ENCODE measurements around the gene TRIM51. TPM values are rescaled to one million over a fixed set of nuclear protein-coding genes. Genes with fewer than 3 reads are reported as not detected.
"Not testable (repeated sequence)": the region's sequence is repeated elsewhere in the genome, so short reads cannot be mapped to it uniquely, and the experiment has no call there.

TRIM51 gene
- total and polyA plus RNA-seq, 2 donors, result not detected

DNA sequence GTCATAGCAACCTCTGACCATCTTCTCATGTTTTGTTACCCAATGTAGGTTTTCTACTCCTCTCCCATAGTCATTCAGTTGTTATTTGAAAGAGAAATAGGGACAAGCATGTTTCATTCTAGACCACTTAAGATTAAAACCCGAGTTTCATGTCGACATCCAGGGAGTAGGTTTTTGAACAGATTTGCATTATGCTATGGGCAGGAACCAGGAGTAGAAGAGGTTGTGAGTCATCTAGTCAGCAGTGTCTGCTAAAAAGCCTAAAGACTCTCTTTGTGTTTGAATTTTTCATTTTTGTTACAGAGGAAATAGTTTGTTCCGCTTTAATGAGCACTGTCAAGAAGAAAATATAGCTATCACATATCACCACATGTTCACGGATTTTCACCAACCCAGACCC, 1.9 kb downstream of the TRIM51 start:
- H3K4me1 ChIP-seq (ENCODE audit: control insufficient read depth in 2 of 2, insufficient read depth in 2 of 2, low read length in 2 of 2); H3K9me3 ChIP-seq (ENCODE audit: control insufficient read depth in 2 of 2, insufficient read depth in 1 of 2, low read length in 1 of 2); DNase-seq (ENCODE audit: low read depth in 6 of 9, low spot score in 9 of 9); H3K4me3 ChIP-seq (ENCODE audit: low read length in 2 of 2); H3K27me3 ChIP-seq (ENCODE audit: control insufficient read depth in 2 of 2, insufficient read depth in 1 of 2, low read length in 1 of 2); H3K36me3 ChIP-seq (ENCODE audit: control insufficient read depth in 2 of 2, insufficient read depth in 2 of 2, low read length in 1 of 2); H3K27ac ChIP-seq (ENCODE audit: low read depth in 1 of 2, low read length in 1 of 2): not testable (repeated sequence)
- 90% methylated on average over 4 of the region's 4 CpGs for WGBS

GRCh38 chr11:55885481-55885880, 2.4 kb downstream of the TRIM51 start:
- H3K27me3 ChIP-seq (ENCODE audit: control insufficient read depth in 2 of 2, insufficient read depth in 1 of 2, low read length in 1 of 2); H3K9me3 ChIP-seq (ENCODE audit: control insufficient read depth in 2 of 2, insufficient read depth in 1 of 2, low read length in 1 of 2); H3K4me3 ChIP-seq (ENCODE audit: low read length in 2 of 2); H3K36me3 ChIP-seq (ENCODE audit: control insufficient read depth in 2 of 2, insufficient read depth in 2 of 2, low read length in 1 of 2); H3K27ac ChIP-seq (ENCODE audit: low read depth in 1 of 2, low read length in 1 of 2); DNase-seq (ENCODE audit: low read depth in 6 of 9, low spot score in 9 of 9); H3K4me1 ChIP-seq (ENCODE audit: control insufficient read depth in 2 of 2, insufficient read depth in 2 of 2, low read length in 2 of 2): not testable (repeated sequence)
- 95% methylated on average over 9 of the region's 9 CpGs for WGBS

DNA sequence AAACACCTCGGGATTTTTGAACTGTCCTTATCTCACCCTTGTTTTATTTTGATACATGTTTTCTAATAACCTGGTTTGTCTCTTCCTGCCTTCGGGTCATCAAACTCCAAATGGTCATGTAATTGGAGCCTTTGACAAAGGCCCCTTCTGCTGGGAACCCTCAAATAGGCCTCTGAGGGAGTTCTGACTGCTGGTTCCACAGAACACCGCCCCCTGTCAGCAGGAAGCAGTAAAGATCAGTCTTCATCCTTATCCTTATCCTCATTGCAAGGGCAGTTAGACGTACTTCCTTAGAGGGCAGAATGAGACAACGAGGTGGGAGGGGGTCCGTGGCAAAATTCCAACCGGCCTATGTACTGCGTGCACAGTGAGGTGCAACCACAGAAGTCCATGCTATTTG, 12.1 kb downstream of the TRIM51 start:
- WGBS, result 66% methylated on average over 8 of the region's 8 CpGs
- Histone ChIP-seq H3K4me3 (ENCODE audit: low read length in 2 of 2) (no peak overlapping the region), H3K9me3 (ENCODE audit: control insufficient read depth in 2 of 2, insufficient read depth in 1 of 2, low read length in 1 of 2) (peaks cover 0 to 4% of the 10 kb centered on the region in 2 donors), H3K4me1 (ENCODE audit: control insufficient read depth in 2 of 2, insufficient read depth in 2 of 2, low read length in 2 of 2) (no peaks in the 10 kb centered on the region), H3K36me3 (ENCODE audit: control insufficient read depth in 2 of 2, insufficient read depth in 2 of 2, low read length in 1 of 2) (no peaks in the 10 kb centered on the region), H3K27me3 (ENCODE audit: control insufficient read depth in 2 of 2, insufficient read depth in 1 of 2, low read length in 1 of 2) (no peaks in the 10 kb centered on the region), H3K27ac (ENCODE audit: low read depth in 1 of 2, low read length in 1 of 2) (no peak overlapping the region)
- DNase-seq (ENCODE audit: low read depth in 6 of 9, low spot score in 9 of 9), result no peak

DNA sequence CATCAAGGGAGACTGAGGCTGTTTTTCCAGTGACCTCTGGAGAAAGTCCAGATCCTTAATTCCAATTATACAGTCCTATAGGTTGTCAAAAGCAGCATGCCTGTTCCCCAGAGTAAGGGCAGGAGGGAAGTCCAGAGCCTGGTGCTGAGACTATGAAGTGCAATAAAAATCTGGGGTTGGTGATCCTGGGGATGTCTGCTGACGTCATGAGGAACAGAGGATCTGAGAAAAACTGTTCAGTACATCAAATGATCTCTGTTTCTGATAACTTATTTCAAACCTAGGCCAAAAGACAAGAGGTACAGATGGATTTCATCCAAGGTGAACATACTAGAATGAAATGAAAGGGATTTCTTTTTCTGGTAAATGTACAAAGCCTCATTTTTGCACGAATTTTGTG, 19.2 kb downstream of the TRIM51 start:
- DNase-seq (ENCODE audit: low read depth in 6 of 9, low spot score in 9 of 9), result no peak
- WGBS, result 49% methylated on average over 2 of the region's 2 CpGs
- Histone ChIP-seq H3K27me3 (ENCODE audit: control insufficient read depth in 2 of 2, insufficient read depth in 1 of 2, low read length in 1 of 2) (no peaks in the 10 kb centered on the region), H3K4me1 (ENCODE audit: control insufficient read depth in 2 of 2, insufficient read depth in 2 of 2, low read length in 2 of 2) (no peaks in the 10 kb centered on the region), H3K36me3 (ENCODE audit: control insufficient read depth in 2 of 2, insufficient read depth in 2 of 2, low read length in 1 of 2) (no peaks in the 10 kb centered on the region), H3K4me3 (ENCODE audit: low read length in 2 of 2) (no peak overlapping the region), H3K27ac (ENCODE audit: low read depth in 1 of 2, low read length in 1 of 2) (no peak overlapping the region), H3K9me3 (ENCODE audit: control insufficient read depth in 2 of 2, insufficient read depth in 1 of 2, low read length in 1 of 2) (no peaks in the 10 kb centered on the region)

GRCh38 chr11:55914482-55914881, 31.4 kb downstream of the TRIM51 start, which contains the start of gene OR5W2:
Gene OR5W2, minus strand, starts transcription at chr11:55914582. Its CDS starts 0 bp downstream, at chr11:55914582.
- WGBS, result 84% methylated on average over 1 of the region's 1 CpG
- Histone ChIP-seq H3K4me3 (ENCODE audit: low read length in 2 of 2) (no peak within 1 kb of the TSS), H3K4me1 (ENCODE audit: control insufficient read depth in 2 of 2, insufficient read depth in 2 of 2, low read length in 2 of 2) (no peaks in the 10 kb centered on the region), H3K9me3 (ENCODE audit: control insufficient read depth in 2 of 2, insufficient read depth in 1 of 2, low read length in 1 of 2) (no peaks in the 10 kb centered on the region), H3K27ac (ENCODE audit: low read depth in 1 of 2, low read length in 1 of 2) (no peak within 1 kb of the TSS), H3K27me3 (ENCODE audit: control insufficient read depth in 2 of 2, insufficient read depth in 1 of 2, low read length in 1 of 2) (no peaks in the 10 kb centered on the region), H3K36me3 (ENCODE audit: control insufficient read depth in 2 of 2, insufficient read depth in 2 of 2, low read length in 1 of 2) (no peaks in the 10 kb centered on the region)
- DNase-seq (ENCODE audit: low read depth in 6 of 9, low spot score in 9 of 9), result no peak

DNA sequence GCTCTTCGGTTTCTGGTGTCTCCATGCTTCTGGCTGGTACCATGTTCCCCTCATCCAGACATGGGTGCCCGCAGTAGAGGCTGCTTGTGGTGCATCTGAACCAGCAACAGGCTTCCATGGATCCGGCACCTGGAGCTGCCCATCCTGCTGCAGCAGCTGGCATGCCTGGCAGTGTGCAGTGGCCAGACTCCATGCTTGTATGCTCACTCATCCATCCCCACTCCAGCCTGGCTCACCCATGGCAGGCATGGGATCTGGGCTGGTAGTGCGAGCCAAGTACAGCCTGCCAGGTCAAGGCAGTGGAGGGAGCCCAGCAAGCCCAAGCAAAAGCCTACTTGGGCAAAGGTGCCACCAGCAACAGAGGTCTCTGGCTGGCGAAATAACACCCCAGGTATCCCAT, 37.4 kb downstream of the TRIM51 start:
- no peaks in the 10 kb centered on the region for H3K27me3 ChIP-seq (ENCODE audit: control insufficient read depth in 2 of 2, insufficient read depth in 1 of 2, low read length in 1 of 2)
- H3K4me1 ChIP-seq (ENCODE audit: control insufficient read depth in 2 of 2, insufficient read depth in 2 of 2, low read length in 2 of 2), result no peaks in the 10 kb centered on the region
- no peaks in the 10 kb centered on the region for H3K36me3 ChIP-seq (ENCODE audit: control insufficient read depth in 2 of 2, insufficient read depth in 2 of 2, low read length in 1 of 2)
- no peak overlapping the region for H3K27ac ChIP-seq (ENCODE audit: low read depth in 1 of 2, low read length in 1 of 2)
- peaks cover 0 to 10% of the 10 kb centered on the region in 2 donors for H3K9me3 ChIP-seq (ENCODE audit: control insufficient read depth in 2 of 2, insufficient read depth in 1 of 2, low read length in 1 of 2)
- no peak overlapping the region for H3K4me3 ChIP-seq (ENCODE audit: low read length in 2 of 2)
- 90% methylated on average over 5 of the region's 5 CpGs for WGBS
- no peak for DNase-seq (ENCODE audit: low read depth in 6 of 9, low spot score in 9 of 9)

DNA sequence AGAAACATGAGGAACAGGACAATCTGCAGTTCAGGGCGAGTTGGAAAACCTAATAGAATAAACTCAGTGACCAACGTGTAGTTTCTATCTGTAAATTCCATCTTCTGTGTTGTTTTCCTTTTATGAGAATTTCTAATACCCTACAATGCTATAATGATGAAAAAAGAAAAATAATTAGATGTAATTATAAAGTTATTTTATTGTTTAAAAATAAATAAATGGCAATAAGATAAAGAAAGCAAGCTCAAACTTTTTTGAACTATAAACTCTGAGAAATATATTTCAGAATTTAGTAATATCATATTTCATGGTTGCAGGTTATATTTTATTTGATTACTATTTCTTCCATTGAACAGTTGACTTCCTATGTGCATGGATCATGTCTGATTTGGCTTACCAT, 53.2 kb downstream of the TRIM51 start, which contains the start of gene OR5I1:
TSS of gene OR5I1 (minus strand) at position 101 of the 400 bp plus-strand sequence. CDS start at position 101, 0 bp downstream.
- Histone ChIP-seq H3K4me3 (ENCODE audit: low read length in 2 of 2) (no peak within 1 kb of the TSS), H3K27ac (ENCODE audit: low read depth in 1 of 2, low read length in 1 of 2) (no peak within 1 kb of the TSS), H3K9me3 (ENCODE audit: control insufficient read depth in 2 of 2, insufficient read depth in 1 of 2, low read length in 1 of 2) (no peaks in the 10 kb centered on the region), H3K27me3 (ENCODE audit: control insufficient read depth in 2 of 2, insufficient read depth in 1 of 2, low read length in 1 of 2) (no peaks in the 10 kb centered on the region), H3K36me3 (ENCODE audit: control insufficient read depth in 2 of 2, insufficient read depth in 2 of 2, low read length in 1 of 2) (no peaks in the 10 kb centered on the region), H3K4me1 (ENCODE audit: control insufficient read depth in 2 of 2, insufficient read depth in 2 of 2, low read length in 2 of 2) (no peaks in the 10 kb centered on the region)
- no peak for DNase-seq (ENCODE audit: low read depth in 6 of 9, low spot score in 9 of 9)
- 79% methylated on average over 2 of the region's 2 CpGs for WGBS

Other genes with a start within 250 kb of the TRIM51 start
- not detected for gene OR4P4, start 248.2 kb upstream of the TRIM51 start, total RNA-seq
- not detected for gene OR4P4, start 248.2 kb upstream of the TRIM51 start, polyA plus RNA-seq
- not detected for gene OR4S2, start 235.0 kb upstream of the TRIM51 start, total RNA-seq
- gene OR4S2, start 235.0 kb upstream of the TRIM51 start, polyA plus RNA-seq, result not detected
- gene OR4C6, start 221.1 kb upstream of the TRIM51 start, total RNA-seq, result not detected
- not detected for gene OR4C6, start 221.1 kb upstream of the TRIM51 start, polyA plus RNA-seq
- gene OR5D13, start 109.9 kb upstream of the TRIM51 start, total RNA-seq, result not detected
- not detected for gene OR5D13, start 109.9 kb upstream of the TRIM51 start, polyA plus RNA-seq
- not detected for gene OR5D14, start 87.7 kb upstream of the TRIM51 start, total RNA-seq
- gene OR5D14, start 87.7 kb upstream of the TRIM51 start, polyA plus RNA-seq, result not detected
- gene OR5L1, start 71.9 kb upstream of the TRIM51 start, total RNA-seq, result not detected
- gene OR5L1, start 71.9 kb upstream of the TRIM51 start, polyA plus RNA-seq, result not detected
- not detected for gene OR5D18, start 63.7 kb upstream of the TRIM51 start, total RNA-seq
- gene OR5D18, start 63.7 kb upstream of the TRIM51 start, polyA plus RNA-seq, result not detected
- gene OR5L2, start 56.1 kb upstream of the TRIM51 start, total RNA-seq, result not detected
- gene OR5L2, start 56.1 kb upstream of the TRIM51 start, polyA plus RNA-seq, result not detected
- gene OR5D16, start 44.5 kb upstream of the TRIM51 start, total RNA-seq, result not detected
- gene OR5D16, start 44.5 kb upstream of the TRIM51 start, polyA plus RNA-seq, result not detected
- gene OR5W2, start 31.3 kb downstream of the TRIM51 start, total RNA-seq, result not detected
- gene OR5W2, start 31.3 kb downstream of the TRIM51 start, polyA plus RNA-seq, result not detected
- gene OR5I1, start 53.1 kb downstream of the TRIM51 start, total RNA-seq, result not detected
- gene OR5I1, start 53.1 kb downstream of the TRIM51 start, polyA plus RNA-seq, result not detected
- not detected for gene OR10AG1, start 86.6 kb downstream of the TRIM51 start, total RNA-seq
- not detected for gene OR10AG1, start 86.6 kb downstream of the TRIM51 start, polyA plus RNA-seq
- not detected for gene OR5F1, start 111.3 kb downstream of the TRIM51 start, total RNA-seq
- 0.02 TPM for gene OR5F1, start 111.3 kb downstream of the TRIM51 start, polyA plus RNA-seq
- gene OR5AS1, start 144.4 kb downstream of the TRIM51 start, total RNA-seq, result not detected
- not detected for gene OR5AS1, start 144.4 kb downstream of the TRIM51 start, polyA plus RNA-seq
- not detected for gene OR8I2, start 210.0 kb downstream of the TRIM51 start, total RNA-seq
- not detected for gene OR8I2, start 210.0 kb downstream of the TRIM51 start, polyA plus RNA-seq
- not detected for gene OR8H2, start 220.4 kb downstream of the TRIM51 start, total RNA-seq
- not detected for gene OR8H2, start 220.4 kb downstream of the TRIM51 start, polyA plus RNA-seq
- not detected for gene OR8H3, start 239.1 kb downstream of the TRIM51 start, total RNA-seq
- not detected for gene OR8H3, start 239.1 kb downstream of the TRIM51 start, polyA plus RNA-seq

Measured in thymus (tissue), 11 donors.